GM20431 (cell line): ENCODE results near the gene NEK11.
"Not testable (repeated sequence)": the region's sequence is repeated elsewhere in the genome, so short reads cannot be mapped to it uniquely, and the experiment has no call there.

Source experiments
- in situ Hi-C: fragments of 300-500 bp; cut with MseI, MboI; formaldehyde crosslinking; loops from one replicate; pipeline ENCODE4 v1.15.0; 2020; ENCODE audit warnings: low sequenced_read_pairs; ENCODE audit not compliant: unreplicated experiment

Gene NEK11

DNA sequence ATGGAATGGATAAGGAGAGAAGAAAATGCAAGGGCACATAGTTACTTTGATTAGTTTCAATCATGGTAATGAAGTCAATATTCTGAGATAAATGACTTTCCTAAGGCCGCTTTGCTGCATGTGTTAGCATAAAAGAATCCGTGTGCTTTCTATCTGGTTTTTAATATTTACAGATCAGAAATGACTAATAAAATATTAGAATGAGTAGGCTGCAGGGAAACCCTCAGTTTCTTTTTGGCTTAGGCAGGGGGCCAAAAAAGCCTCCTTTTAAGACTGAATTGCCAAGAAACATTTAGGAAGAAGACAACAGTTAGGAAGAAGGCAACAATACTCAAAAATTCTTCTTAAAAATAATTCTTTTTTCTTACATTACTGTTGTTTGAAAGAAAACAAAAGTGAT, 11.6 kb downstream of the NEK11 start:
- in situ Hi-C loops = no loop called here

DNA sequence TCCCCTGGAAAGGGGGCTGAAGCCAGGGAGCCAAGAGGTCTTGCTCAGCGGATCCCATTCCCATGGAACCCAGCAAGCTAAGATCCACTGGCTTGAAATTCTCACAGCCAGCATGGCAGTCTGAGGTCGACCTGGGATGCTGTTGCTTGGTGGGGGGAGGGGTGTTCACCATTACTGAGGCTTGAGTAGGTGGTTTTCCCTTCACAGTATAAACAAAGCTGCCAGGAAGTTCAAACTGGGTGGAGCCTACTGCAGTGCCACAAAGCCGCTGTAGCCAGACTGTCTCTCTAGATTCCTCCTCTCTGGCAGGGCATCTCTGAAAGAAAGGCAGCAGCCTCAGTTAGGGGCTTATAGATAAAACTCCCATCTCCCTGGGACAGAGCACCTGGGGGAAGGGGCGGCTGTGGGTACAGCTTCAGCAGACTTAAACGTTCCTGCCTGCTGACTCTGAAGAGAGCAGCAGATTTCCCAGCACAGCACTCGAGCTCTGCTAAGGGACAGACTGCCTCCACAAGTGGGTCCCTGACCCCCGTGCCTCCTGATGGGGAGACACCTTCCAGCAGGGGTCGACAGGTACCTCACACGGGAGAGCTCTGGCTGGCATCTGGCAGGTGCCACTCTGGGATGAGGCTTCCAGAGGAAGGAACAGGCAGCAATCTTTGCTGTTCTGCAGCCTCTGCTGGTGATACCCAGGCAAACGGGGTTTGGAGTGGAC, 15.8 kb downstream of the NEK11 start:
- in situ Hi-C loops = not testable (repeated sequence)

DNA sequence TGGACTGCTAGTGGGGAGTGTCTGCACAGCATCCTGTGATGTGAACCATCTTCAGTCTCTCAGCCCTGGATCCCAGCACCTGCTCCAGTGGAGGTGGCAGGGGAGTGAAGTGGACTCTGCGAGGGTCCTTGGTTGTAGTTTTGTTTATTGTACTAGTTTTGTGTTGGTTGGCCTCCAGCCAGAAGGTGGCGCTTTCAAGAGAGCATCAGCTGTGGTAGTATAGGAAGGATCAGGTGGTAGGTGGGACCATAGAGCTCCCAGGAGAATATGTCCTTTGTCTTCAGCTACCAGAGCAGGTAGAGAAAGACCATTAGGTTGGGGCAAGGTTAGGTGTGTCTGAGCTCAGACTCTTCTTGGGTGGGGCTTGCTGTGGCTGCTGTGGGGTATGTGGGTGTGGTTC, 20.9 kb downstream of the NEK11 start:
- in situ Hi-C loops = no loop called here

DNA sequence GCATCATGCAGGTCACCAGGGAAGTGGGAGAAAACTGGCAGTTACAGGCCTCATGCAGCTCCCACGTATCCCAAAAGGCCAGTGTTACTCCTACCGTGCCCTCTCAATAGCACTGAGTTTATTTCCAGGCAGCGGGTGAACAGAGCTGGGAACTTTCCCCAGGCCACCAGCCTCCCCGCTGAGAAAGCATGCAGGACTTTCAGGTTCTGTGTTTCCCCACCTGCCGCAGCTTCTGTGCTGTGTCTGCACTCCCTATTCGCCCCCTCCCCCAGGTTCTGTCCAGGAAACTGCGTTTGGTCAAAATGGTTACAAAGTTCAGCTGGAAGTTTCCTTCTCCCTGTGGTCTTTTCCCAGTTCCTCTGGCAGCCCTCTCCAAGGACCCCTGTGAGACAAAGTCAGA, 21.4 kb downstream of the NEK11 start:
- in situ Hi-C loops = no loop called here

DNA sequence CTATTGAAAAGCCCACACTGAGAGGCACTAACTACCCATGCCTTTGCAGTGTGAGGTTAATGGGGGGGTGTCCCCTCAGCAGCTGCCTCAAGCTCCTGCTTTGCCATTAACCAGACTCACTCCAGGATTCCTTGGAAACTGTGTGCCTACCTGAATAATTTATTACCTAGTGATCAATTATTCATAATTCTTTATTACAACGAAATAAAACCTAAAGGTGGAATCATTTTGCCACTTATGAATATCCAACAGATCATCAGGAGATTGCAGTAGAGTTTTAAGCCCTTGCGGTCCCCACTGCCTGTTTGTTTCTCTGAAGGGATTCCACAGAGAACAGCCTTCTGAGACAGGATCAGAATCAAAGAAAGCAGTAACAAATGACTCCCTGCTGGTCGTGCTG, 23.3 kb downstream of the NEK11 start:
- in situ Hi-C loops = no loop called here

DNA sequence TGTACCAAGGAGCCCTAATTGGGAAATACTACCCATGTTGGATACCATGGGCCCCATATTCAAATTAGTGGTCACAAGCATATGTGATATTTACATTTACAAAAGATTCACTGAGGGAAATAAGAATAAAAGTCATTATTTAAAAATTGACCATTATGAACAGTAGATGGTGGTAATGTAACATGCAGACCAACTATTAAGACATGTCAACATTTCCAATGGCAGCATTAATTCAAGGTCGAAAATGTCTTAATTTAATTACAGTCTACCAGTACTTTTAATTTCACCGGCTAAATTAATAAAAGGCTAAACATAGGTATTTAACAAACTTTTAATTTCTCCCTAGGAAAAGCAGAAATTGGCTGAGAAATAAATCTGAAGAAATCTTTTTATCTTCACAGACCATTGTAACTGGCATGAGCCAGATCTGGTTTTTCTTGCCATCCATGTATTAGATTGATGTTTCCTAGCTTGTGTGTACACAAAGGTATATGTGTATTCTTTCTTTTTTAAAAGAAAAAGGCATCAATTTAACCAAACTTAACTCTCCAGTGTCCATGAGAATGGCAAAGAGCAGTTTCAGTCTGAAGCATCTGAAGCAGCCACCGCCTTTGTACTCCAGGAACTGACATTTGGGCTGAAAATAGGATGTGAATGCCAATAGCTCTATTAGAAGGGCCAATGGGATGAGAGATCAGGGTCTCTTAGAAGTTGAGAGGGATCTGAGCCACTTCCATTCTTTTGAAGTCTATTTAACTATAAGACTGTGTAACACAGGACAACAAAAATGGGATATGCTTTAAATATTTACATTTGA, 26.6 kb downstream of the NEK11 start:
- in situ Hi-C loops = no loop called here

DNA sequence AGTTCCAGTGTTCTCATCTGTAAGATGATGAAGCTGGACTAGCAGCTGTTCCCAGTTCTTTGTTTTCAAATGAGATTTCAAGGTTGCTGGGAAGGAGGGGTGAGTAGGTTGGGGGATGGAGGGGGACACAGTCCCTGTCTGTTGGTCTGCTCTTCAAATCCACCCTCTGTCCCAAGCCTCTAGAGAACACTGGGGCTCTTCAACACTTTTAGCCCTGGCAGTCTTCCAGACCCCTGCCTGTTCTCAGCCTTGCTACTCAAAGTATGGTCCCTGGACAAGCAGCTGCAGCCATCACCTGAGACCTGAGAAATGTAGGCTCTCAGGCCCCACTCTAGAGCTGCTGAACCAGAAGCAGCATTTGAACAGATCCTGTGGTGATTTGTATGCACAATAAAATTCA, 41.3 kb downstream of the NEK11 start:
- in situ Hi-C loops = no loop called here

DNA sequence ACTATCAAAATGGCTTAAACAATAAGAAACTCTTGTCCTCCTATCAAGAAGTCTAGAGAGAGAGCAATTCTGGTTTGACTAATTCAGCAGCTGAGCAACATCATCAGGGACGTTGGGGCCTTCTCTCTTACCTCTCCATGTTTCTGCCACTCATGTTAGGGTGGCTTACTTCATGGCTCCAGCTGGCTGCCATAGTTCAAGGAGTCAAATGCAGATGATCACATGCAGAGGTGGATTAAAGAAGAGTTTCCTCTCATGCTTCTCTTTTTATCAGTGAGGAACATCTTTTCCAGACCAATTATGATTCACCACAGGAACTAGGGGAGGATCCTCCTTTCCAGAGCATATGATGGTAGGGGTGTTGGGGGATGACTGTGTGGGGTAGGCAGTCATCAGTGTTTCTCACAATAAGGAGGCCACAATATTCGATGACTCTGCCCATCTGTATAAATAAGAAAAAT, 45.5 kb downstream of the NEK11 start:
- in situ Hi-C loops = no loop called here

DNA sequence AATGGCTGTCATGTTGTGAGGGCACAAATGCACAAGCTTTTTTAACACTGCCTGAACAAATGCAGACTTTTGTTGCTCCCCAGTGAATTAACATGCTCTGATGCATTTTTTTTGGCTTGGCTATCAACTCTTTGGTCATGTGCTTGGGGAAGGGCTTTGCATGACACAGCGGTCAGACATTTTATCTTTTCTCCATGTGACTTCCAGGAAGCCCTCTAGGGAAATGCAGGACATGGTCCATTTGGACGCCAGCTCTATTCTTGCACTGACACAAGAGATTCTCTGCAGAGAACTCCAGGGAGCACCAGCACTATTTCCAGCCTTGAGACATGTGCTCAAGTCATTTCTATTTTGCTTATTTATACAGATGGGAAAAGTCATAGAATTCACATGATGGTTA, 46.2 kb downstream of the NEK11 start:
- in situ Hi-C loops = no loop called here

DNA sequence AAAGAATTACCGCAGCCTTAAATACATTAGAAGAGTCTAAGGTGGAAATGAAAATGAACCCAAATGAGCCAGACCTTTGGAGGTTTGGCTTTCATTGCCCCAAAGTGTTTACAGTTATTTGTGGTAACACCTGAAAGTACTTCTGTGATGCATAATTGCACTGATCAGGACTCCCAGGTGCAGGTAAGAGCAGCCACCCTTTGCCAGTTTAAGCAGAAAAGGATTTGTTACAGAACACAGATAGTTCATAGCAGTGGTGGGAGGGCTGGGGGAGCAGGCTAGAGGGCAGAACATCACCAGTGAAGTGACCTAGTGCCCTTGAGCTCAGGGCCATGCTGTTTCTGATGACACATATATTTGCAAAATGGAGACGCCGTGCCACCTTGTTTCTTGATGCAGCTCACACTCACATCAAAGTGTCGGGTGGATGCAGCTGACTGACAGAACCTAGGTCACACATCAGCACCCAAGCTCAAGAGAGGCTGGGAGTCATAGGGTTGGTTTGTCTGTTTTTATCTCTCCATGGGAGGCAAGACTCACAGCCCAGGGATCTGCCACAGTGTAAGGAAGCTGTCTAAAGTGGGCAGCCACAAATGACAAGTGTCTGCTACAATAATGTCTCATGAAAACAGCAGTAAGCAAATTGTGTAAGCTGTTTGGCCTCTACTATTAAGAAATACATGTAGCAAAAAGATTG, 49.1 kb downstream of the NEK11 start:
- in situ Hi-C loops = no loop called here

DNA sequence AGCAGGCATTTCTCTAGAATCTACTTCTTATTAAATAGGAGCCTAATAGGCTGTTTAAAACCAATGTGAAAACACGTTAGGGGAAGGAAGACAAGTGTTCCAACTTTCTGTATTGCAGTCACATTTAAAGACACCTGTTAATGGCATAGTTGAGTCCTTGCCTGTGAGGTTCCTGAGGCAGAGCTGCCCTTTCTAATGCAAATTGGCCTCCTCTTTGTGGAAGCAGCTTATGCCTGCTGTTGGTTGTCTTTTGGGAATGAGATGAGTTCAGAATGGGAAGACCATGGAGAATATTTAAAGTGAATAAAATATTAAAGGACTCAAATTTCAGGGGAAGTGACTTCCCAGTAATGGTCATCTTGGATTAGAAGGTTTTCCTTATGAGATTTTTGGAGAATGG, 51.2 kb downstream of the NEK11 start:
- in situ Hi-C loops = no loop called here

DNA sequence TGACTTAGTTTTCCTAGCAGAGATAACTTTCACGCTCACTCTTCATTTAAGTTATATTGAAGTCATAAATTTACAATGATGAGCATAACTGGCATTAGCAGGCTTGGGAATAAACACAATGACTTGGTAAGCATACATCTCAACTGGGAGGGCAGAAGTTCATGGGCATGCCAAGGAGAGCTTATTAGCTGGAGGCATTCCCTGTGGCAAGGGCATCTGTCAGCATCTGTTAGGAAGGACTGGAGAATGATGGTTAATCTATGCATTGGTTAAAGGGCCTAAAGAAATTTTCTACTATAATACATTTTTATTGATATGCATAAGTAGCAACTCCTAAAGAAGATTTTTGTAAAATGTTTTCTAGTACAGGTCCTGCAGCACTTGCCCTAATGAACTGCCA, 52.4 kb downstream of the NEK11 start:
- in situ Hi-C loops = no loop called here

DNA sequence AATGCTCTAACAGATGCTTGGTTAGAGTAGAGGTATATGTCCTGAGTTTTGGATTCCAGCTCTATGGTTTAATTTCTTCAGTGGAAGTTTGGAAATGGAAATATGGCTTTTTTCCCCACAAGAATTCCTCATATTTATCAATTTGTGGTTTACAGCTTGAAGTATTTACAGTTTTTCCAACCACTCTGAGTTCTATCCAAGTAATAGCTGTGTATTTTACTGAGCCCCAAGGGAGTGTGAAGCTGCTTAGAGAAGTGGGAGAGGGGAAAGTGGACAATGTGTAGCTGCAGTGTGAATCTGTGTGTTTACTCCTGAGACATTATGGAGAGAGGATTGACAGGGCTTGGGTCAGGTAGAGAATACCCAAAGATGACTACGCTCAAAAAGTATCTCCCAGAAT, 54.5 kb downstream of the NEK11 start:
- in situ Hi-C loops = no loop called here

DNA sequence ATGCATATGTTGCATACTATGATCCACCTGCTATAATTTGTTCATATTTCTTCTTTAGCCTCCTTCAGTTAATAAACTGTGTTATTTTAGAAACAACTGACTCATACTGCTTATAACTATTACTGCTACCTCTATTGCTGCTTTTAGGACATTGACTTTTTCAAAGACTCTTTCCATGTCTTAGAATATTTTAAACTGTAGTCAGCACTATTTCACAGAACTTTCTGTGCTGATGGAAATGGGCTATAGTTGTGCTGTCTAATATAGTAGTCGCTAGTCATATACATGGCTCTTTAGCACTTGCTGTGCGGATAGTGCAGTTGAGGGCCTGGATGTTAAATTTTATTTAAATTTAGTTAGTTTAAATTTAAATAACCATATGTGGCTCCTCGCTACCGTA, 55.6 kb downstream of the NEK11 start:
- in situ Hi-C loops = no loop called here

DNA sequence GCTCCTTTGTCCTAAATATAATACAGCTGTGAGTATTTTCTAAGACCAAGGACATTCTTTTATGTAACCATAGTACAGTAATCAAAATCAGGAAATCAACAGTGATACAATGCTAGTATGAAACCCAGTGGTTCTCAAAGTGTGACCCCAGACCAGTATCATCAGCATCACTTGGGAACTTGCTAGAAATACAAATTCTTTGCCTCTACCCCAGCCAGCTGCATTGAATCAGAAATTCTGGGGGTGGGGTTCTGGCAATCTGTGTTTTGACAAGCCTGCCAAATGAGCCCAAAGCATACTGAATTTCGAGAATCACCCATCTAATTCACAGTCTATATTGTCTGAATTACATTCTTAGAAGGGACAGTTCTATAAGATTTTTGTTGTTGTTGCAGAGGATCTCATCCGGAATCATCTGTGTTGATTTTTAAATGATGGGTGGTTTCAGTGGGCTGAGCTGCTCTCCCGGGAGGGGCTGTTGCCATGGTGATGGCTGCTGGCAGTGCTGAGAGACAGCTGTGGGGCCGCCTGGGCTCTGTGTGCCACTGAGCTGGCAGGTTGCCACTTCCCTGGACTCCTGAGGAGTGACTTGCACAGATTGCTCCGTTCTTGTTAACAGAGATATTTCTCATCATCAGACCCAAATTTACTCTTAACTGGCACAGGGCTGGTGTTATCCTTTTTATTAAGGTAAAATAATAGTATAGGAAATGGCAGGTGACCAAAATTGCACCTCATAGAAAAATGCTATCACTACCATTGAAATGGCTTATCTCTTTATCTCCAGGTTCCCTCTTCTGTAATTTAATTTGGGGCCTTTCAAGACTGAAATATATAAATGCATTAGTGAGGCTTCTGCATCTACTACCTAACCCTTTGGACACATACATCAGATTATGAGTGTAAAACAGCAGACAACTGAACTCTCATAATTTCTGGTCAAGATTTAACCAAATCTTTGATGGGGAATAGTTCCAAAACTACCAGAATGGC, 56.5 kb downstream of the NEK11 start:
- in situ Hi-C loops = no loop called here

DNA sequence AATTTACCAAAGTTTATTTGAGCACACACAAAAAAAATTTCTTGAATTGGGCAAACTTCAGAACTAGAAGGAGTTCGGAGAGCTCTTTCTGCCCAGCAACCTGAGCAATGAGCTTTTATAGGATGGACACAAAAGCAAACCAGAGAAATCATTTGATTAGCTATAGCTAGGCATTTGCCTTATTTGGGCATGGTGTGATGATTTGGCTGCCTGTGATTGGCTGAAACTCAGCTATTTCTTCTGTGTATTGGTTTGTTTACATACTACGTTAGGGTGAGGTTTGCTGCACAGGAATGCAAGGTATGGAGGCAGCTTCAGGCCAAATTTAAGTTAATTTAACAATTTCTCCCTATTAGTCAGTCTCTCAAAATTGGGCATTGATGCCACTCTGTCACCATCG, 65.1 kb downstream of the NEK11 start:
- in situ Hi-C loops = no loop called here

DNA sequence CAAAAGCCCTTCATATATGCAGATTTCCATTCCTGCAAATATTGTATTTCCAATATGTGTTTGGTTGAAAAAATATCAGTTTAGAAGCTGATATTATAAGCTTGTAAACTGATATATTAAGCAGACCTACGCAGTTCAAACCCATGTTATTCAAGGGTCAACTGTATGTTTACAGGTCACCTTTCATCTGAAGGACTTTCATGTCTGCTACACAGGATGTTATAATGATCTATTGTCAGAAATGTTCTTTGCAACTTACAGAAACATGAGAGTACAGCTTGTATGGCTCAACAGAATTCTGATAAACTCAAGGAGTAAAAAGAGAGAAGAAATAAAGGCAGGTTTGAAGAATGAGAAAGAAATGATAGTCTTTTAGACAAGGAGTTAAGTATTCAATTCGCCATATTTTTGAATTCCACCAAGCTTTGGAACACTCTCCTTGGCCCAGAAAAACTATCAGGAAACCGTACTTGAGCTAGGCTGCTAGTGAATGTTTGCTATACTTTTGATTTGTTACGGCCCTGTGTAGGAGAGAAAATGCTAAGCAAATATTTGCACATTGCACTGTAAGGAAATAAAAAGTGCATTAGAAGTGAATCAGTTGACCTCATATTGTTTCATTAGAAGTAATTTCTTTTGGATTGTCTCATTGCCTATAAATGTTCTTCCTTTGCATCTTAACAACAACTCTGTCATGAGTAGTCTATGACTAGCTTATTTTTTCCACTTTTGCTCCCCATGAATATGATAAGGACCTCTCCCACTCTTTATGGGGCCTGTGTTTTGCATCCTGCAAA, 81.2 kb downstream of the NEK11 start:
- in situ Hi-C loops = no loop called here

DNA sequence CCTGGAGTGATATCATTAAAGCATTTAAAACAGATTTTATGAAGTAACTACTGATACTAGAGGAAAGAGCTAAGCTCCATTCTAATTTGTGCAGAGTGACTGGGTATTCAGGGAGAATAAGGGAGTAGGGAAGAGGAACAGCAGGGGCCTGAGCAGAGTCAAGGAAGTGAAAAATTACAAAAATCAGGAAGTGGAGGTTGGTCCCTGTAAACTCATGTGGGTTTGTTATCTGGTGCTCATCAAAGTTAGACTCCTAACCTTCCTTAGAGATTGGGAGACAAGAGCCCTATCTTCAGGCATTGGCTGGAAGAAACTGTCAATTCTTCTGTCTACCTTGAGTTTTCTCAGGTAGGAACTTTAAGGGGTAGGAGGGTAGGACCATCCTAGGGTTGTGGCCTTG, 82.5 kb downstream of the NEK11 start:
- in situ Hi-C loops = no loop called here

DNA sequence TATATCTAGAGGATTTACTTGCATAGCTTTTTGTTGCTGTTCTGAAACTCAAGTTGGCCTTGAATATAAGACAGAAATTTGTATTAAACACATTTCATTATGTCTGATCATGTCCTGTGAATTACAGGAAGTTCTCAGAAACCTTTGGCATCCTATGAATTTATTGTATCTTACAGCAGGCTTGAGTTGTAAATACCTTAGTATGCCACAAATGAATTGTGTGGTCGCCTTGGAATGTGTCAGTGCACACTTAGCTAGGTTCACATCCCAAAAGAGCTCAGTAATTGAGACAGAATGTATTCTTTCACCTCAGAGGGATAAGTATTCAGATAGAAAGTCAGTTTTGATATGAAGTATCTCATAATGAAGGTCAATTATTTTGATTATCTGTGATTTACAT, 83.4 kb downstream of the NEK11 start:
- in situ Hi-C loops = no loop called here
